ENCODE results near the gene MILR1.

DNA sequence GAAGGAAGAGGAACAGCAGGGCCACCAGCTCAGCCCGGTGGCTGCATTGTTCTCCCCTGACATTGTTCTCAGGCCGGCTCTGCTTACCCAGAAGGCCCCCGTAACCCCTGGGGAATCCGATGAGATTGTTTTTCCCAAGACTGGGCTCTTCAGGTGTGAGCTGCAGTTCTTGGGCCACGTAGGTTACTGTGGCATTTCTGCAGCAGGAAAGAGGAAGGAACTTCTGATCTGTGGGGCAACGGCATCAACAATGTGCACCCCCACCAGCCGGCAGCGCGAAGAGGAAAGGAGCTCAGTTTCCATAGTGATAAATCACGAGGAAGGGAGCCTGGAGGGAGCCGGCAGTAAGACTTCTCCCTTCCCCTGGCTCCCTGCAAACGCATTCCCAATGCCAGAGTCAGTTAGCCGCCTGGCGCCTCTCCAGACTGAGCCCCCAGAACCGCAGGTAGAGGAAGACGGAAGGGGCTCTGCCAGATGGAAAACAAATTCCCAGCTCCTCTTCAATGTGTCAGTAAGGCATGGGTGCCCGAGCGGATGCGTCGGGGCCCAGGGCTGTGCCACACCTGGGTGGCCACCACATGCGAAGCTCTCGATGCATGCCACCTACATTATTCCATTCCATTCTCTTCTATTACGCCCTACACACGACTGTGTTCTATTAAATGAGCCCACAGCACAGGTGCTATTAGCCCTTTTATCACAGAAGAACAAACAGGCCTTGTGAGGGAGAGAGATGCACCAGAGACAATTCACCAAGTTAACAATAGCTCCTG lies 36.7 kb upstream of the MILR1 start:
- TF ChIP-seq CTCF (IDR thresholded peaks at IDR 0.05 in 8 of 11, conservative IDR thresholded peaks at IDR 0.05 in 3 of 11) (no peak), POLR2A (IDR thresholded peaks at IDR 0.05) (no peak)
